GM18505 (cell line): Measurements from ENCODE around the gene MSI2.

Experiments used
- ATAC-seq: cut with Tn5 transposase; IDR thresholded peaks from one replicate; pipeline ENCODE4 v1.9.1; 2021; ENCODE audit not compliant: unreplicated experiment
- POLR2A ChIP-seq: IDR thresholded peaks from 4 replicates; pipeline ENCODE4 v1.6.1; 2011; ENCODE audit warnings: borderline replicate concordance; ENCODE audit not compliant: insufficient read depth, insufficient read length; ENCODE audit errors: extremely low read depth

MSI2 gene

DNA sequence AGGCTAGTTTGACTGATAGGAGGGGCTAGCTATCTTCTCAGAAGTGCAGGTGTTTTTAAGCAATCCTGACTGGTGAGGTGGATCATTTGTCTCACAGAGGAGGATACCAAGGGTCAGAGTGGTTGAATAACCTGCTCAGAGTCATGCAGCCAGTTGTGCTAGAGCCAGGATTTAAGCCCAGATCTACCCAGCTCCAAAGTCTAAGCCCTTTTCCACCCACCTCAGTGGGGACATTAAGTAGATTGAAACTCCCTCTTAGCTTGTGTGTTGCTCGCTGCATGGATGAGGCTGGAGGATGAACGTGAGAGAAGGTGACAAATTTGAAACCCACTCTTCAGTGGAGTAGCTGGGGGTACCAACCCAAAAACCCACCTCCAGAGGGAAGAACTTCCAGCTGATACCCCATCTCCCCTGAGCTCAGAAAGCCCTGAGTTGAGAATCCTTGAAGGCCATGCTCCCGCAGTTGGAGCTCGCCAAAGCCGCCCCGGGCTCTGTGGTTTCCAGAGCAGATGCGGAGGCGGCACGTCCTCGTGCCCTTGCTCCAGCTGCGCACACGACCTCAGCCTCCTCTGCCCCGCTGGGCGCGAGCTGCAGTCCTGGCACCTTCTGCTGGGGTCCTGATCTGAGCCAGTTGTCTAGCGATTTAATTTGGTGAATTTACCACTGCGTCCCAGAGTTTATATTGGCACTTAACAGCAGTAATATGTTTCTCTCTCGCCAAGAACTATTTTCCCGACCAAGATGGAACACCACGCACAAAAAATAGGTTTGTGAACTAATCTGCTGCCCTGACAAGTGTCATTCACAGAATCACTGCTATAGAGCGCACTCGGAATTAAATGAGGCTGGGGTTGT lies 329.2 kb downstream of the MSI2 start:
- TF ChIP-seq POLR2A: no peak
- ATAC-seq: no peak

DNA sequence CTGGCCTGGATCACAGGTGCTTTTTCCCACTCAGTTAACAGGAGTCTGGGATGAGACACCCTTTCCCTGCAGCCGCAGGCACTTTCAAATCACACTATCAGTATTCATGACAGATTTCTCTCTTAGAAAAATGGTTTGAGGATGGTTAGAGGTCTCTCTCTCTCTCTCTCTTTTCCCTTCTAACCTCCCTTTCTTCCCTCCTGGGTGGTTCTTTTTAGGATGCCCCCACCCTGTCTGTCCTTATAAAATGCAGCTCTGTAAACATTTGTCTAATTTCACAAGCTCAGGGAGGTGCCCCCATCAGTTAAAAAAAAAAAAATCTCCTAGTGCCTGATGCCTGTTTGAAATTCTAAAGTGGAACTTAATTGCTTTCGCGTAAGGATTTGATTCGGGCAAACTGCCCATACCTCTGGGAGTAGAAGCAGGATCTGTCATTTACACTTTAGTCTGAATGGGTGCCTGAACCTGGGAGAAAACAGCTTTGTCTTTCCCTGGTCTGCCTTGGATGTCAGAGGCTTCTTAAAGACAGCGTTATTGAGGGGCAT lies 329.9 kb downstream of the MSI2 start:
- no peak for ATAC-seq
- TF ChIP-seq POLR2A: no peak

DNA sequence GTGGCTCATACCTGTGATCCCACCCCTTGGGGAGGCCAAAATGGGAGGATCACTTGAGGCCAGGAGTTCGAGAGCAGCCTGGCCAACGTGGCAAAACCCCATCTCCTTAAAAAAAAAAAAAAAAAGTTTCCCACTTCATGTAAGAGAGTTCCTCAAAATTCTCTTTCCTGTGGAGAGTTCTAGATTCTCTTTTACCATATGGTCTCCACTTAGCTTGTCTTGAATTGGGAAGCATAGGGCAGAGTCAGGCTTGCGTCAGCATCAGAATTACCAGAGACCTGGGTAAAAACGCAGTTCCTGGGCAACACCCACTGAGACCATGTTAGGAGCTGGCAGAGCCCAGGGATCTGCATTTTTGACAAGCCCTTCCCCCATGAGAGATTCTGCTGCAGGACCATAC lies 330.4 kb downstream of the MSI2 start:
- ATAC-seq: no peak
- TF ChIP-seq POLR2A: no peak

DNA sequence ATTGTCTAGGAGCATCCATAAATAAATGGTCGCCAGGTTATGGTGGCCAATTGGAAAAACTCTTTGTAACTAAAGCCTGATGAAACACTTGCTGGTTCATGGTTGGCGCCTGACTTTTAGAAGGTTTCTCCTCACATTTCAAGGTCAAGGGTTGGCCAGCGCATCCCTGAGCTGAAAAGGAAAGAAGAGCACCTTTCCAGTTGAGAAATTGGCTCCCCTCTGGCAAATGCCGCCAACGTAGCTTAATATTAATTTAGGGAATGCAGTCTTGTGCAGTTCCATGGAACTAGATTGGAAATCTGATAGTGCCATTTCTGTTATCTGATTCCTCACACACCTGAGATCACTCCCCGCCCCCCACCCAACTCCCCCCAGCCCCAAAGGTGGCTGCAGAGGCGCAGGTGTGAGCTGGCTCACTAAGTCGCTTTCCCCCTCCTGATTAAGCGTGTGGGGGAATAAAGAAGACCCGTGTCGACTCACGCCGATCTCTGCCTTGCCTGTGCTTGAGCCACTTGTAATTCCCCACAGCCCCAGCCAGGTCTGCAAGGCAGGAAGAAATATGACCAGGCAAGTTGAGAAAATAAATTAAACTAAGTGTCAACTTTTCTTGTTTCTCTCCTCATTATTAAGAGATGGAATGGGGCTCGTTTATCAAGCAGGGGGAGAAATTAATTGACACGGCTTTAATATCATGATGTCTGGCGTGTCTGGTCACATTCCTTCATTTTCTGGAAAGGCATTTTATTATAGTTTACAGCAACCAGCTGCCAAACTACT lies 331.1 kb downstream of the MSI2 start:
- no peak for TF ChIP-seq POLR2A
- no peak for ATAC-seq

DNA sequence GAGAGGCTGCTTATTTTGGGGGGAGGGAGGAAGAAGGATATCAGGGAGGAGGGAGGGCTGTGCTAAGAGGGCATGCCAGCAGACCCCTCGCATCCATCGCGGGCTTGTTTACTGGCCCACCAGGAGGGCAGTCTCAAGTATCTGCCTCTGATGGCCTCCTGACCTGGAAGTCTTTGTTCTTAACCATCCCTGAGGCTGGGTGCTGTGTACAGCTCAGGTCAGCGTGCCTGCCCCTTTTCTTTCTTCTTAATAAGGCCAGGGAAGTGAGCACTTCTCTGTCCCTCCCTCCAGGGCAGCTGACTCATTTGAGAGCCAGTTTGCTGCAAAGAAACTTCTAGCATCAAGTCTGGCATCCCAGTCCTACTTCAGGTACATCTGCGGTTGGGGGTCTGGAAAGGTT lies 331.8 kb downstream of the MSI2 start:
- no peak for ATAC-seq
- no peak for TF ChIP-seq POLR2A

DNA sequence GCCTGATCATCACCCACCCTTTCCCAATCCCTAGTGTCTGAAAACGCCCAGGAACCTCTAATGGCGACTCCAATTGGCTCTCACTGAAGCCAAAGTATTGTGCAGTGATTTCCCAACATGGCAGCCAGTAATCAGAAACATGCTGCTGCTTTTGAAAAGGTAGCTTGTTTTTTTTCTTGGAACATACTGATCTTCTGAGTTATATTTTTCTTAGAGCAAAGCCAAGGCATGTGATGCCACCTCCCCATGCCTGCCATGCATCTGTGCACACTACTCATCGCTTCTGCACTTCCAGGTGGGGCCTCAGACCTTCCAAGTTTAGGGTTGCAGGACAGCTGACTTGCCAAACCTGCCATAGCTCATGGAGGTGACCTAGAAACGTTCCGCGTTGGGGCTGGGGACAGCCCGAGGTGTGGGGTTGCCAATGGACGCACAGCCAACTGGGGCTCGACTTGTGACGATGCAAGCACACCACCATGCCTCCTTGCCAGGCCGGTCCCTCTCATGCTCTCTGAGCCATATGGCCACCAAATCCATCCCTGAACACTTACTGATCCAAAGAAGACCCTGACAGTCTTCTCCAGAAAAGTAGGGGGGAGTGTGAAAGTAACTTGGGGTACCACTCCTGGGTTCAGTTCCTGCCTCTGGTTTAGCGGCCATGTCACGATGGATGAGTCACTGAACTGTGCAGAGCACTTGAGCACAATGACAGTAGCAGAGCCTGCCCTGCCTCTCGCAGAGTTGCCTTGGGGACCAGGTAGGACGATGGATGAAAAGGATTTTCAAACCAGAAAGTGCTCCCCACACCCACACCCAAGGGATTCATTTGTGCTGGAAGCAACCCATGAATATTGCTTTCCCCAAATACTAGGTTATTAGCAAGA lies 333.1 kb downstream of the MSI2 start:
- TF ChIP-seq POLR2A: no peak
- no peak for ATAC-seq

DNA sequence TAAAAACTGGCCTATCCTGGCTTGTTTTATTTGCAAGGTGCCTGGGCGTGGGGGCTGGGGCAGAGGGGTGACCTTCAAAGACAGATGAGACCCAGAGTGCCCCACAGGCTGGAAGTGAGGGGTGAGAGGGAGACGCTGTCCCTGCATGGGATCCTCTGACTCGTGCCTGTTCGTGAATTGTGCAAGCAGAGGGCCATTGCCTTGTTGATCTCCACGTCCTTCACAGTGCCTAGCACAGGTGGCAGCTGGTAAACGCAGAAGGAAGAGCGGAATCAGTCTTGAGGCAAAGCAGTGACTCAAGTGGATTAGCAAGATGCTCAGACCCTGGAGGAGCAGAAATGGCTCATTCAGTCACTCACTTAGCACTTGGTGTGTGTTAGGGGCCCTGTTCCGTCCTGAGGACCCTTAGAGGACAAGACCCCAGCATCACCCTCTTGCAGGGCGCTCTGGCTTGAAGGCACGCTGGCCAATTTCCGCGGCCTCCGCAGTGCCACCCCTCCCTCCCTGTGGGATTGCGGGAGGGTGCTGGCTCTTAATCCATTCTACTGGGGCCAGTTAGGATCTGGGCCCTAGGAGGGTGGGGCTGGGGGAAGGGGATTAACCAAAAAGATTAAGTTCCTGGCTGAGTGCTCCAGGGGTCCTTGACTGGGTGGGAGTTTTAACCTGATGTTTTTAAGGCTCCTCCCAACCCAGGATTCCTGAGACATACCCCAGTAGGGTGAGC lies 337.6 kb downstream of the MSI2 start:
- no peak for ATAC-seq

DNA sequence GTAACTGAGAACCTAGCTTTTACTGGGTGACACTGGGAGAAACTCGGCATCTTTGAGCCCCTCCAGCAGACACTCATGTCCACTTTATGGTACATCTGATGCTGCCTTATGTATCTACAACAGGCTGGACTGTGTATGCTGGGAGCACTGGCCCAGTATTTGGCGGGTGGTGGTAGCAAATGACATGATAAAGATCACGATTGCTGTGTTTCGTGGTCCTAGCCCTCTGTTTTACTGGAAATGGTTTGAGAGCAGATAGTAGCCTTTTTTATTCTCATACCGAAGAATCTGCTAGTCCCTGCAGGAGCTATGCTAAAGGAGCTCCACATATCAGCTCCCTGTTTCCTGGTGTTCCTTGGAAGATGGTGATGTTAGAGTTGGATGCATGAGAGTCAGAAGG lies 338.4 kb downstream of the MSI2 start:
- TF ChIP-seq POLR2A: no peak
- ATAC-seq: no peak

More for the DNA sequence above, 337.6 kb downstream of the MSI2 start:
- no peak for TF ChIP-seq POLR2A

DNA sequence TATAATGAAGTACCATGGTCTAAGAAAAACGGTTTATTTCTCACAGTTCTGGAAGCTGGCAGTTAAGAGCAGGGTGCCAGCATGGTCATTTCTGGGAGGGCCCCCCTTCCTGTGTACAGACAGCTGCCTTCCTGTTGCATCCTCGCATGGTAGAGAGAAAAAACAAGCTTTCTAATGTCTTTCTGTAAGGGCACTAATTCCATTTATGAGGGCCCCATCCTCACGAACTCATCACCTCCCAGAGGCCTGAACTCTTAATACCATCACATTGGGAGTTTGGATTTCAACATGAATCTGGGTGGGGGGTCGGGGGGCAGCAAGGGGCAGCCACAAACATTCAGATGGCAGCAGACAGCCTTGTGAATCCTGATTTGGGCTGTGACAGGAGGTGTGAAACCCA lies 339.1 kb downstream of the MSI2 start:
- no peak for TF ChIP-seq POLR2A
- ATAC-seq: no peak

DNA sequence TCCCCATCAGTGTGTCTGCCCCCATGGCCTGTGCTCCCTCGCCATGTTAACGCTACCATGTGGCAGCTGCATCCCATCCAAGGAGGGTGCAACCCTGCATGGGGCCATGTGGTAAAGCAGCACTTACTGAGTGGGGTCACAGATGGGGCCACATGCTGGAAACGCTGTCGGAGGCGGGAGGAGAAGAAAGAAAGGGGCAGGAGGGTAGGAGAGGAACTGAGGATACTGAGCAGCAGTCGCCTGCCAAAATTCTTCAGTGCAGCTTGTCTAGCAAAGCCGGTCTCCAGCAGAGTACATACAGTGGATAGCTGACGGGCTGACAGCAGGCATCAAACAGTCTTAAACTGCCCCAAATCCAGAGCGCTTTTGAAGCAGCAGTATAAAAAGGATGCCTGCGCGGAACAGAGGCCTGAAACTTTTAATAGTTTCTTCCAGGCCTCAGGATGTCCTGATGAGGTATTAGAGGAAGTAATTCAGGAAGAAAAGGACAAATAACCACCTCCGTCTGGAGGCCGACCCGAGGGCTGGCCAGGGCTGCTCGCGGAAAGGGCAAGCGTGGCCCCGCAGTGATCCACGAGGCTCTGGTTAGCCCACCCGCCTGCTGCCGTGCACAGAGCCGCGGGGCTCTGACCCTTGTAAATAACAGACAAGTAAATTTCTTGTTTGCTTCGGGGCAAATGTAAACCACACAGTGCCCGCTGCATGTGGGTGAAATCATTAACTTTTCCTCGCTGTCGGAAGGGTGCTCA lies 339.8 kb downstream of the MSI2 start:
- TF ChIP-seq POLR2A: no peak

DNA sequence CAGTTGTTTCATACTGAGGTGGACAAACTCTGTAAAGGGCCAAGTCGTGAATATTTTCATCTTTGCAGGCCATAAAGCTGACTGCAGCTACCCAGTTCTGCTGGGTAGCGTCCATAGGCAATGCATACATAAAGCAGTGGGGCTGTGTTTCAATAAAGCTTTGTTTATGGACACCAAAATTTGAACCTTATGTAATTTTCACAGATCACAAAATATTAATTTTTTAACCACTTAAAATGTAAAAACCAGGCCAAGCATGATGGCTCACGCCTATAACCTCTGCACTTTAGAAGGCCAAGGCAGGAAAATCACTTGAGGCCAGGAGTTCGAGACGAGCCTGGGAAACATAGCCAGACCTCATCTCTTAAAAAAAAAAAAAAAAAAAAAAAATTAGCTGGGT lies 340.8 kb downstream of the MSI2 start:
- no peak for ATAC-seq

More for the DNA sequence above, 339.8 kb downstream of the MSI2 start:
- no peak for ATAC-seq

DNA sequence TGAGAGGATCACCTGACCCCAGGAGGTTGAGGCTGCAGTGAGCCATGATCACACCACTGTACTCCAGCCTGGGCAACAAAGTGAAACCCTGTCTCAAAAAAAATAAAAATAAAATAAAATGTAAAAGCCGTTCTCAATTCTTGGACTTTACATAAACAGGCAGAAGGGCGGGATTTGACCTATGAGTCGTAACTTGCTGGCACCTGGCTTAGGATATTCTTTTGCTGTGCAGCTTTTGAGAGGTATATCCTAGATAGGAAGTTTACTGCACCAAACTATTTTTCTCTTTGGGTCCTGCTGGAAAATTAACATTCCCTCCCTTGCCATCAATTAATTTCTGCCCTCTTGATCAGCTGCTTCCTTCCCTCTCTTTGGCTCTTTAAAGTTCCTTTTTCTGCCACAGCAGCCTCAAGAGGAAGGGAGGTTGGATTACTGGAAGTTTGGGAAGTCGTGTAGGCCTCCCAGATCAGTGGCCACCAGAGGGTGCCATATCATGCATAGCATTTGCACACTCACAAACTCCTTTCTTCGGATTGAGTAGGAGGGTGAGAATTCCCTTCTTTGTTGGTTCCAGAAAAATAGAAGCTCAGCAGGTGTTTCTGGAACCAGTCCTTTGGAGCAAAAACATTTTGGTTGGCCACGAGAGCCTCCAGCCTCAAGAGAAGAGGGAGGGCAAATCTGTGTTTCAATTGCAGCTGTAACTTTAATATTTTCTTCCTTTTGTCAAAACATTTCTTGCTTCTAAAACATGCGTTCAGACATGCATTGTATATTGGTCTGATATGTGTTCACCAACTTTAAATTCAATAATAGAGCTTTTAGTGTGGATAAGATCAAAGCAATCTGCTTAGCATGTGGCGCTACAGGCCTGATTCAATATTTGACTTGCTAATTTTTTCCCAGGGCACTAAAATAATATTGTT lies 341.5 kb downstream of the MSI2 start:
- no peak for ATAC-seq
- no peak for TF ChIP-seq POLR2A

More for the DNA sequence above, 340.8 kb downstream of the MSI2 start:
- TF ChIP-seq POLR2A: no peak
